Central memory CD8-positive, alpha-beta T cell (primary cell): ENCODE measurements around the gene PDK2.

Experiments
- ATAC-seq: fragments of 150-1000 bp; cut with Tn5 transposase; replicated peaks from 2 replicates; pipeline ENCODE4 v1.10.0; 2022; ENCODE audit warnings: mild to moderate bottlenecking, moderate FRiP score, moderate number of reproducible peaks; ENCODE audit not compliant: poor library complexity, severe bottlenecking; ENCODE audit errors: extremely low read depth
- DNase-seq, 2 donors: peaks; one replicate each; pipeline ENCODE4 v3.0.0; 2021; ENCODE audit warnings: low spot score in 2 of 2
- H3K27ac Mint-ChIP-seq: one replicate; pipeline ENCODE4 v1.8.0; 2022; ENCODE audit warnings: low read depth, mild to moderate bottlenecking, moderate library complexity, mixed read lengths
- H3K27me3 Mint-ChIP-seq: one replicate; pipeline ENCODE4 v1.8.0; 2022; ENCODE audit warnings: mixed read lengths
- H3K36me3 Mint-ChIP-seq: one replicate; pipeline ENCODE4 v1.8.0; 2022; ENCODE audit warnings: mild to moderate bottlenecking, moderate library complexity, mixed read lengths; ENCODE audit not compliant: insufficient read depth
- H3K4me1 Mint-ChIP-seq: one replicate; pipeline ENCODE4 v1.8.0; 2022; ENCODE audit warnings: mixed read lengths
- H3K4me3 Mint-ChIP-seq: one replicate; pipeline ENCODE4 v1.8.0; 2022; ENCODE audit warnings: mild to moderate bottlenecking, moderate library complexity, mixed read lengths
- H3K9me3 Mint-ChIP-seq: one replicate; pipeline ENCODE4 v1.8.0; 2022; ENCODE audit warnings: mixed read lengths

PDK2 gene

GRCh38 chr17:50090971-50091917 lies 3.9 kb upstream of the PDK2 start:
- no peaks in the 10 kb centered on the region for H3K9me3 Mint-ChIP-seq
- DNase-seq = no peak
- no peaks in the 10 kb centered on the region for H3K27me3 Mint-ChIP-seq
- peaks cover 22% of the 10 kb centered on the region for H3K36me3 Mint-ChIP-seq
- peaks cover 27% of the 10 kb centered on the region for H3K4me1 Mint-ChIP-seq
- H3K4me3 Mint-ChIP-seq = no peak overlapping the region
- no peak overlapping the region for H3K27ac Mint-ChIP-seq
- no peak for ATAC-seq

- DNase-seq (no peak), ATAC-seq (no peak)
- Mint-ChIP-seq H3K27ac (no peak overlapping the region), H3K9me3 (no peaks in the 10 kb centered on the region), H3K4me1 (peaks cover 34% of the 10 kb centered on the region), H3K27me3 (no peaks in the 10 kb centered on the region), H3K36me3 (peaks cover 22% of the 10 kb centered on the region), H3K4me3 (no peak overlapping the region)
Observed at GRCh38 chr17:50091918-50092285, 3.2 kb upstream of the PDK2 start.

- Mint-ChIP-seq H3K27ac (no peak overlapping the region), H3K4me1 (peaks cover 41% of the 10 kb centered on the region), H3K9me3 (no peaks in the 10 kb centered on the region), H3K36me3 (peaks cover 22% of the 10 kb centered on the region), H3K4me3 (no peak overlapping the region), H3K27me3 (no peaks in the 10 kb centered on the region)
- DNase-seq (no peak), ATAC-seq (no peak)
Observed at GRCh38 chr17:50093246-50093645, 1.9 kb upstream of the PDK2 start.

- DNase-seq (no peak), ATAC-seq (no peak)
- Mint-ChIP-seq H3K9me3 (no peaks in the 10 kb centered on the region), H3K36me3 (peaks cover 22% of the 10 kb centered on the region), H3K4me1 (peaks cover 46% of the 10 kb centered on the region), H3K4me3 (peak overlapping the region; percentile 94), H3K27ac (peak overlapping the region; percentile 93), H3K27me3 (no peaks in the 10 kb centered on the region)
Observed at GRCh38 chr17:50093807-50094206, 1.3 kb upstream of the PDK2 start.

GRCh38 chr17:50094243-50094752 lies 853 bp upstream of the PDK2 start:
- H3K27ac Mint-ChIP-seq = peak overlapping the region; percentile 93
- peak overlapping the region; percentile 94 for H3K4me3 Mint-ChIP-seq
- no peaks in the 10 kb centered on the region for H3K27me3 Mint-ChIP-seq
- peaks cover 23% of the 10 kb centered on the region for H3K36me3 Mint-ChIP-seq
- no peaks in the 10 kb centered on the region for H3K9me3 Mint-ChIP-seq
- ATAC-seq (peak; percentile 61), DNase-seq (peak; percentile 83 to 95)
- H3K4me1 Mint-ChIP-seq = peaks cover 49% of the 10 kb centered on the region

GRCh38 chr17:50095626-50096037 lies 481 bp downstream of the PDK2 start:
- no peak for ATAC-seq
- Mint-ChIP-seq H3K36me3 (peaks cover 27% of the 10 kb centered on the region), H3K4me1 (peaks cover 61% of the 10 kb centered on the region), H3K27me3 (no peaks in the 10 kb centered on the region), H3K27ac (peak overlapping the region; percentile 93), H3K4me3 (peak overlapping the region; percentile 94), H3K9me3 (no peaks in the 10 kb centered on the region)
- DNase-seq = no peak

GRCh38 chr17:50096092-50096491 lies 941 bp downstream of the PDK2 start:
- Mint-ChIP-seq H3K9me3 (no peaks in the 10 kb centered on the region), H3K36me3 (peaks cover 28% of the 10 kb centered on the region), H3K27ac (no peak overlapping the region), H3K4me3 (peak overlapping the region; percentile 94), H3K4me1 (peaks cover 63% of the 10 kb centered on the region), H3K27me3 (no peaks in the 10 kb centered on the region)
- no peak for ATAC-seq
- no peak for DNase-seq

- peaks cover 30% of the 10 kb centered on the region for H3K36me3 Mint-ChIP-seq
- H3K4me3 Mint-ChIP-seq = peak overlapping the region; percentile 94
- ATAC-seq (no peak), DNase-seq (no peak)
- no peak overlapping the region for H3K27ac Mint-ChIP-seq
- peaks cover 63% of the 10 kb centered on the region for H3K4me1 Mint-ChIP-seq
- no peaks in the 10 kb centered on the region for H3K9me3 Mint-ChIP-seq
- H3K27me3 Mint-ChIP-seq = no peaks in the 10 kb centered on the region
Observed at GRCh38 chr17:50096758-50097157, 1.6 kb downstream of the PDK2 start.

- Mint-ChIP-seq H3K4me1 (peaks cover 63% of the 10 kb centered on the region), H3K9me3 (no peaks in the 10 kb centered on the region), H3K27ac (no peak overlapping the region), H3K4me3 (no peak overlapping the region), H3K36me3 (peaks cover 30% of the 10 kb centered on the region), H3K27me3 (no peaks in the 10 kb centered on the region)
- ATAC-seq (no peak), DNase-seq (no peak)
Observed at GRCh38 chr17:50097455-50097854, 2.3 kb downstream of the PDK2 start.

GRCh38 chr17:50097926-50098325 lies 2.8 kb downstream of the PDK2 start:
- no peak for ATAC-seq

GRCh38 chr17:50098583-50098982 lies 3.4 kb downstream of the PDK2 start:
- Mint-ChIP-seq H3K27me3 (no peaks in the 10 kb centered on the region), H3K27ac (no peak overlapping the region), H3K9me3 (no peaks in the 10 kb centered on the region), H3K36me3 (peaks cover 30% of the 10 kb centered on the region), H3K4me1 (peaks cover 58% of the 10 kb centered on the region), H3K4me3 (no peak overlapping the region)
- DNase-seq (no peak), ATAC-seq (no peak)

More at GRCh38 chr17:50097926-50098325, 2.8 kb downstream of the PDK2 start:
- Mint-ChIP-seq H3K4me3 (no peak overlapping the region), H3K27ac (no peak overlapping the region), H3K27me3 (no peaks in the 10 kb centered on the region), H3K36me3 (peaks cover 30% of the 10 kb centered on the region), H3K4me1 (peaks cover 63% of the 10 kb centered on the region), H3K9me3 (no peaks in the 10 kb centered on the region)
- no peak for DNase-seq

- H3K4me3 Mint-ChIP-seq = no peak overlapping the region
- no peaks in the 10 kb centered on the region for H3K27me3 Mint-ChIP-seq
- ATAC-seq (no peak), DNase-seq (no peak)
- no peaks in the 10 kb centered on the region for H3K9me3 Mint-ChIP-seq
- H3K27ac Mint-ChIP-seq = no peak overlapping the region
- peaks cover 58% of the 10 kb centered on the region for H3K4me1 Mint-ChIP-seq
- H3K36me3 Mint-ChIP-seq = peaks cover 30% of the 10 kb centered on the region
Observed at GRCh38 chr17:50099003-50099402, 3.9 kb downstream of the PDK2 start.

GRCh38 chr17:50100480-50100883 lies 5.3 kb downstream of the PDK2 start:
- ATAC-seq = no peak
- H3K27ac Mint-ChIP-seq = no peak overlapping the region
- peaks cover 18% of the 10 kb centered on the region for H3K36me3 Mint-ChIP-seq
- H3K27me3 Mint-ChIP-seq = no peaks in the 10 kb centered on the region
- peaks cover 48% of the 10 kb centered on the region for H3K4me1 Mint-ChIP-seq
- no peaks in the 10 kb centered on the region for H3K9me3 Mint-ChIP-seq
- no peak overlapping the region for H3K4me3 Mint-ChIP-seq
- no peak for DNase-seq
